WTC11 (cell line): ENCODE data around the gene TWIST2. TPM values are rescaled to one million over a fixed set of nuclear protein-coding genes. Genes with fewer than 3 reads are reported as not detected.

Source experiments
- ATAC-seq: fragments of 200-7000 bp; cut with Tn5 transposase; 2 replicates; pipeline ENCODE4 v1.10.0; 2021; ENCODE audit warnings: mild to moderate bottlenecking, moderate library complexity
- CTCF ChIA-PET: fragments of 300-600 bp; sonication (Branson Sonifier 250); formaldehyde crosslinking; loops from one replicate; lab custom pipeline; 2021; ENCODE audit warnings: antibody characterized with exemption; lab: Charles Lee
- POLR2A ChIA-PET: fragments of 350-600 bp; sonication (Branson Sonifier 250); formaldehyde crosslinking; loops from one replicate; lab custom pipeline; 2021; ENCODE audit warnings: antibody characterized with exemption; lab: Charles Lee
- DNase-seq: peaks from one replicate; pipeline ENCODE4 v3.0.0; 2021; ENCODE audit warnings: low spot score
- H3K27ac Mint-ChIP-seq: 2 replicates; pipeline ENCODE4 v1.8.0; 2021; ENCODE audit warnings: mixed read lengths
- H3K27me3 Mint-ChIP-seq: 2 replicates; pipeline ENCODE4 v1.8.0; 2021; ENCODE audit warnings: low read depth, mild to moderate bottlenecking, moderate library complexity, mixed read lengths
- H3K36me3 Mint-ChIP-seq: 2 replicates; pipeline ENCODE4 v1.8.0; 2021; ENCODE audit warnings: mixed read lengths
- H3K4me1 Mint-ChIP-seq: 2 replicates; pipeline ENCODE4 v1.8.0; 2022; ENCODE audit warnings: mixed read lengths
- H3K4me3 Mint-ChIP-seq: 2 replicates; pipeline ENCODE4 v1.8.0; 2021; ENCODE audit warnings: mild to moderate bottlenecking, moderate library complexity, mixed read lengths
- H3K9me3 Mint-ChIP-seq: 2 replicates; pipeline ENCODE4 v1.8.0; 2021; ENCODE audit warnings: mixed read lengths
- GABPB1 ChIP-seq: sonication (generic); formaldehyde crosslinking; IDR thresholded peaks from 2 replicates; pipeline ENCODE4 v1.8.1; 2023; ENCODE audit warnings: mild to moderate bottlenecking, missing genetic modification reagents
- GTF2I ChIP-seq: fragments of 250-450 bp; sonication (Bioruptor Pico); conservative IDR thresholded peaks from 2 replicates; pipeline ENCODE4 v1.4.0; 2021; ENCODE audit warnings: mild to moderate bottlenecking
- PREB ChIP-seq: sonication (generic); formaldehyde crosslinking; IDR thresholded peaks from 2 replicates; pipeline ENCODE4 v1.8.1; 2022; ENCODE audit warnings: mild to moderate bottlenecking, missing genetic modification reagents, moderate library complexity, borderline replicate concordance
- RELA ChIP-seq: sonication (generic); formaldehyde crosslinking; IDR thresholded peaks from 2 replicates; pipeline ENCODE4 v1.8.1; 2022; ENCODE audit warnings: missing genetic modification reagents, mild to moderate bottlenecking, borderline replicate concordance
- SMAD3 ChIP-seq: sonication (generic); formaldehyde crosslinking; IDR thresholded peaks from 2 replicates; pipeline ENCODE4 v1.8.0; 2022; ENCODE audit warnings: missing genetic modification reagents, mild to moderate bottlenecking, borderline replicate concordance
- SP1 ChIP-seq: sonication (generic); formaldehyde crosslinking; conservative IDR thresholded peaks from 2 replicates; pipeline ENCODE4 v1.8.1; 2022; ENCODE audit warnings: missing genetic modification reagents
- TEAD4 ChIP-seq: sonication (generic); formaldehyde crosslinking; IDR thresholded peaks from 2 replicates; pipeline ENCODE4 v1.8.0; 2022; ENCODE audit warnings: mild to moderate bottlenecking, missing genetic modification reagents
- USF2 ChIP-seq: sonication (generic); formaldehyde crosslinking; IDR thresholded peaks from 2 replicates; pipeline ENCODE4 v1.8.1; 2023; ENCODE audit warnings: mild to moderate bottlenecking, missing genetic modification reagents, moderate library complexity
- ZNF219 ChIP-seq: sonication (generic); formaldehyde crosslinking; IDR thresholded peaks from 2 replicates; pipeline ENCODE4 v1.8.0; 2023; ENCODE audit warnings: missing genetic modification reagents, mild to moderate bottlenecking, borderline replicate concordance
- ZNF232 ChIP-seq: sonication (generic); formaldehyde crosslinking; IDR thresholded peaks from 2 replicates; pipeline ENCODE4 v1.8.0; 2022; ENCODE audit warnings: mild to moderate bottlenecking, missing genetic modification reagents
- ZNF671 ChIP-seq: fragments of 250-450 bp; sonication (Bioruptor Pico); IDR thresholded peaks from 2 replicates; pipeline ENCODE4 v1.8.0; 2021; ENCODE audit warnings: mild to moderate bottlenecking
- total RNA-seq: library from RNA; stranded (reverse); gene quantifications from 3 replicates; pipeline ENCODE4 v1.2.3, GENCODE V29; 2021
- TF ChIP-seq, protein P1 (sequence below): sonication (generic); formaldehyde crosslinking; IDR thresholded peaks from 2 replicates; pipeline ENCODE4 v1.8.1; 2022; ENCODE audit warnings: missing genetic modification reagents, borderline replicate concordance
- TF ChIP-seq, protein P2 (sequence below): sonication (generic); formaldehyde crosslinking; IDR thresholded peaks from 2 replicates; pipeline ENCODE4 v1.8.0; 2022; ENCODE audit warnings: mild to moderate bottlenecking, missing genetic modification reagents
- TF ChIP-seq, protein P3 (sequence below): sonication (generic); formaldehyde crosslinking; IDR thresholded peaks from 2 replicates; pipeline ENCODE4 v1.8.0; 2022; ENCODE audit warnings: mild to moderate bottlenecking, missing genetic modification reagents
- TF ChIP-seq, protein P4 (sequence below): sonication (generic); formaldehyde crosslinking; IDR thresholded peaks from 2 replicates; pipeline ENCODE4 v1.8.0; 2023; ENCODE audit warnings: missing genetic modification reagents
- TF ChIP-seq, protein P5 (sequence below): fragments of 250-450 bp; sonication (Bioruptor Pico); IDR thresholded peaks from 2 replicates; pipeline ENCODE4 v1.9.0; 2021; ENCODE audit warnings: moderate library complexity, mild to moderate bottlenecking, inconsistent platforms, borderline replicate concordance
- TF ChIP-seq, protein P6 (sequence below): fragments of 250-450 bp; sonication (Bioruptor Pico); conservative IDR thresholded peaks from 2 replicates; pipeline ENCODE4 v1.9.0; 2021; ENCODE audit warnings: mild to moderate bottlenecking

Gene TWIST2
- total RNA-seq, 1 experiment from 2014 or later: 5.7 TPM

- DNase-seq: no peak
- peak overlapping the region; percentile 2; the same call in 1 of the 2 replicates for H3K27ac Mint-ChIP-seq
- no peak for ATAC-seq
- no peaks in the 10 kb centered on the region for H3K27me3 Mint-ChIP-seq
- no peaks in the 10 kb centered on the region for H3K36me3 Mint-ChIP-seq
- peaks cover 11% of the 10 kb centered on the region for H3K4me1 Mint-ChIP-seq
- ChIA-PET CTCF (interaction anchor here (1.3 kb wide), 1 partner anchor 11 kb away, joined by 5 read pairs; no protein-coding TSS in a partner anchor), POLR2A (no interaction called here)
- TF ChIP-seq RELA (CRISPR knock-in tag) (no peak), ZNF671 (CRISPR knock-in tag) (no peak), SP1 (CRISPR knock-in tag) (no peak), TEAD4 (CRISPR knock-in tag) (no peak), ZNF219 (CRISPR knock-in tag) (no peak), GTF2I (no peak), USF2 (CRISPR knock-in tag) (no peak), GABPB1 (CRISPR knock-in tag) (no peak), PREB (CRISPR knock-in tag) (no peak), SMAD3 (CRISPR knock-in tag) (no peak)
- TF ChIP-seq, protein P1, sequence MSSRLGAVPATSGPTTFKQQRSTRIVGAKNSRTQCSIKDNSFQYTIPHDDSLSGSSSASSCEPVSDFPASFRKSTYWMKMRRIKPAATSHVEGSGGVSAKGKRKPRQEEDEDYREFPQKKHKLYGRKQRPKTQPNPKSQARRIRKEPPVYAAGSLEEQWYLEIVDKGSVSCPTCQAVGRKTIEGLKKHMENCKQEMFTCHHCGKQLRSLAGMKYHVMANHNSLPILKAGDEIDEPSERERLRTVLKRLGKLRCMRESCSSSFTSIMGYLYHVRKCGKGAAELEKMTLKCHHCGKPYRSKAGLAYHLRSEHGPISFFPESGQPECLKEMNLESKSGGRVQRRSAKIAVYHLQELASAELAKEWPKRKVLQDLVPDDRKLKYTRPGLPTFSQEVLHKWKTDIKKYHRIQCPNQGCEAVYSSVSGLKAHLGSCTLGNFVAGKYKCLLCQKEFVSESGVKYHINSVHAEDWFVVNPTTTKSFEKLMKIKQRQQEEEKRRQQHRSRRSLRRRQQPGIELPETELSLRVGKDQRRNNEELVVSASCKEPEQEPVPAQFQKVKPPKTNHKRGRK: no peak
- TF ChIP-seq, protein P2, sequence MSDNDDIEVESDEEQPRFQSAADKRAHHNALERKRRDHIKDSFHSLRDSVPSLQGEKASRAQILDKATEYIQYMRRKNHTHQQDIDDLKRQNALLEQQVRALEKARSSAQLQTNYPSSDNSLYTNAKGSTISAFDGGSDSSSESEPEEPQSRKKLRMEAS (CRISPR knock-in tag): no peak
- TF ChIP-seq, protein P3, sequence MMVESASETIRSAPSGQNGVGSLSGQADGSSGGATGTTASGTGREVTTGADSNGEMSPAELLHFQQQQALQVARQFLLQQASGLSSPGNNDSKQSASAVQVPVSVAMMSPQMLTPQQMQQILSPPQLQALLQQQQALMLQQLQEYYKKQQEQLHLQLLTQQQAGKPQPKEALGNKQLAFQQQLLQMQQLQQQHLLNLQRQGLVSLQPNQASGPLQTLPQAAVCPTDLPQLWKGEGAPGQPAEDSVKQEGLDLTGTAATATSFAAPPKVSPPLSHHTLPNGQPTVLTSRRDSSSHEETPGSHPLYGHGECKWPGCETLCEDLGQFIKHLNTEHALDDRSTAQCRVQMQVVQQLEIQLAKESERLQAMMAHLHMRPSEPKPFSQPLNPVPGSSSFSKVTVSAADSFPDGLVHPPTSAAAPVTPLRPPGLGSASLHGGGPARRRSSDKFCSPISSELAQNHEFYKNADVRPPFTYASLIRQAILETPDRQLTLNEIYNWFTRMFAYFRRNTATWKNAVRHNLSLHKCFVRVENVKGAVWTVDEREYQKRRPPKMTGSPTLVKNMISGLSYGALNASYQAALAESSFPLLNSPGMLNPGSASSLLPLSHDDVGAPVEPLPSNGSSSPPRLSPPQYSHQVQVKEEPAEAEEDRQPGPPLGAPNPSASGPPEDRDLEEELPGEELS (CRISPR knock-in tag): no peak
- no peaks in the 10 kb centered on the region for H3K9me3 Mint-ChIP-seq
- H3K4me3 Mint-ChIP-seq: no peak overlapping the region
Observed at GRCh38 chr2:238863749-238864206, 15.9 kb downstream of the TWIST2 start.

GRCh38 chr2:238864207-238865014 lies 16.5 kb downstream of the TWIST2 start:
- Mint-ChIP-seq H3K9me3 (no peaks in the 10 kb centered on the region), H3K4me3 (no peak overlapping the region), H3K27me3 (no peaks in the 10 kb centered on the region), H3K36me3 (no peaks in the 10 kb centered on the region), H3K27ac (peak overlapping the region; percentile 2; the same call in 1 of the 2 replicates), H3K4me1 (peaks cover 11% of the 10 kb centered on the region)
- DNase-seq: peak; percentile 55
- ChIA-PET CTCF (interaction anchor here (1.3 kb wide), 2 partner anchors 11 kb away, joined by 3 to 5 read pairs; no protein-coding TSS in a partner anchor), POLR2A (no interaction called here)
- TF ChIP-seq, protein P4, sequence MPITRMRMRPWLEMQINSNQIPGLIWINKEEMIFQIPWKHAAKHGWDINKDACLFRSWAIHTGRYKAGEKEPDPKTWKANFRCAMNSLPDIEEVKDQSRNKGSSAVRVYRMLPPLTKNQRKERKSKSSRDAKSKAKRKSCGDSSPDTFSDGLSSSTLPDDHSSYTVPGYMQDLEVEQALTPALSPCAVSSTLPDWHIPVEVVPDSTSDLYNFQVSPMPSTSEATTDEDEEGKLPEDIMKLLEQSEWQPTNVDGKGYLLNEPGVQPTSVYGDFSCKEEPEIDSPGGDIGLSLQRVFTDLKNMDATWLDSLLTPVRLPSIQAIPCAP (CRISPR knock-in tag): no peak
- TF ChIP-seq ZNF232 (CRISPR knock-in tag) (no peak), GABPB1 (CRISPR knock-in tag) (peak; percentile 61)
- TF ChIP-seq, protein P5, sequence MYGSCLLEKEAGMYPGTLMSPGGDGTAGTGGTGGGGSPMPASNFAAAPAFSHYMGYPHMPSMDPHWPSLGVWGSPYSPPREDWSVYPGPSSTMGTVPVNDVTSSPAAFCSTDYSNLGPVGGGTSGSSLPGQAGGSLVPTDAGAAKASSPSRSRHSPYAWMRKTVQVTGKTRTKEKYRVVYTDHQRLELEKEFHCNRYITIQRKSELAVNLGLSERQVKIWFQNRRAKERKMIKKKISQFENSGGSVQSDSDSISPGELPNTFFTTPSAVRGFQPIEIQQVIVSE (CRISPR knock-in tag): no peak
- TF ChIP-seq, protein P6, sequence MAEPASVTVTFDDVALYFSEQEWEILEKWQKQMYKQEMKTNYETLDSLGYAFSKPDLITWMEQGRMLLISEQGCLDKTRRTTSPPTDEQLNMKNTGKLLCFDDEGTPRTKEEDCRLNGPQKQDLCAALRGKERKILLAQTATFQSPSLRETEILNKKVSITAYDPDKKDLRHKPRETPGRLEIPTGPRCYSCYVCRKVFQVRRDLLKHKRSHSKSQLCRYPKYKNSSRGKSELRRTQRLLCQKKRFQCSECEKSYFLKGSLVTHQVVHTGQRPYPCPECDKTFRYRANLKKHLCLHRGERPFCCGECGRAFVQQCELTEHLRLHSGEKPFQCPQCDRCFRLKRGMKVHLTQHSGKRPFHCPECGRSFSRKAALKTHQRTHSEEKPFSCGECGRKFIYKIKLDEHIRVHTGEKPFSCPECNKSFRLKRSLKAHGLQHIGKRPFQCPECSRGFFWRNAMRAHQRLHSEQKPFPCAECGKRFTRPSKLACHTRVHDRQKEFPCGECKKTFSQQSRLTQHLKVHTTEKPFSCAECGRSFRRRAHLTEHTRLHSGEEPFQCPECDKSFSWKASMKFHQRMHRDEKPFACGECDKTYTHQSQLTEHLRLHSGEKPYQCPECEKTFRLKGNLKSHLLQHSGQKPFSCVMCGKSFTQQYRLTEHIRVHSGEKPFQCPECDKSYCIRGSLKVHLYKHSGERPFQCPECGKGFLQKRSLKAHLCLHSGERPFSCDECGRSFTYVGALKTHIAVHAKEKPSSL (CRISPR knock-in tag): no peak
- peak; percentile 96 for ATAC-seq
